Measurements from ENCODE around the gene SYNPR. TPM values are rescaled to one million over a fixed set of nuclear protein-coding genes. Genes with fewer than 3 reads are reported as not detected.
A peak's percentile ranks its signal among the peaks of the same experiment; 100 is the strongest.

The SYNPR gene
- total RNA-seq, 1 experiment from 2014 or later: not detected

DNA sequence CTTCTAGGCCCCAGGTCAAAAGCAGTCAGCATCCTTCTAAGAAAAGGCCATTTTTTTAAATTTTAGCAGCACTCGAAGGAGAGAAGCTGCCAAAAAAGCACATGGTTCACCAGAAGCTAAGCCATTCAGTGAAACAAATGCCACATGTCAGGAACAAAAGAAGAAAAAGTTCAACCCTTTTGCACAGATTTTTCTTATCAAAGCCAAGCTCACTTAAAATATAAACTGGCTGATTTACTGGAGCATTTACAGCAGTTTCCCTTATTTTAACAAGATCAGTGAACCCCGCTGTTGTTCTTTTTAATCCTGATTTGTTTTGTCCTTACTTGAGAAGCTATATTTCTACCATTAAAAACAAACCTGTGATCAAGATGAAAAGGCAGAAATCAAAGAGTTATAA, 46.5 kb upstream of the SYNPR start:
- no peaks in the 10 kb centered on the region for H3K79me2 ChIP-seq (ENCODE audit: low read length)
- no peak overlapping the region for H3K4me3 ChIP-seq (ENCODE audit: low read length)
- DNase-seq (no peak), ATAC-seq (no peak)
- no peak overlapping the region for H3K4me2 ChIP-seq (ENCODE audit: low read length)
- POLR2A ChIA-PET (ENCODE audit: unreplicated experiment): no interaction called here
- BruUV-seq (replicated peaks): no TSS peak
- H3K36me3 ChIP-seq (ENCODE audit: low read depth, low read length): no peaks in the 10 kb centered on the region
- H4K20me1 ChIP-seq (ENCODE audit: low read length): no peaks in the 10 kb centered on the region
- CTCF ChIA-PET: no interaction called here
- no peaks in the 10 kb centered on the region for H3K27me3 ChIP-seq (ENCODE audit: low read length)
- H3K9ac ChIP-seq (ENCODE audit: low read length): no peak overlapping the region
- no peak overlapping the region for H2AFZ ChIP-seq (ENCODE audit: low read length)
- peaks cover 5% of the 10 kb centered on the region; the same call in 1 of the 2 replicates for H3K9me3 ChIP-seq (ENCODE audit: low read length)
- H3F3A ChIP-seq (ENCODE audit: low read length, unreplicated experiment): no peaks in the 10 kb centered on the region
- no peaks in the 10 kb centered on the region for H3K4me1 ChIP-seq (ENCODE audit: insufficient read depth, low read length)
- no peak overlapping the region for H3K27ac ChIP-seq (ENCODE audit: low read length)
- no peak for TF ChIP-seq EZH2phosphoT487 (IDR thresholded peaks at IDR 0.05; ENCODE audit: borderline replicate concordance, low read length)
- TF ChIP-seq EZH2 (IDR thresholded peaks at IDR 0.05; ENCODE audit: low read length, unreplicated experiment): no peak
- no peak for TF ChIP-seq CTCF (conservative IDR thresholded peaks at IDR 0.05; ENCODE audit: low read depth, low read length)
- intact Hi-C loops (cut with micrococcal nuclease): loop anchor here (1.0 to 2.0 kb wide), 2 partner anchors 567 to 609 kb away; no protein-coding TSS in a partner anchor
- H3K9me2 ChIP-seq (replicated peaks; ENCODE audit: low read length): no peaks in the 10 kb centered on the region

DNA sequence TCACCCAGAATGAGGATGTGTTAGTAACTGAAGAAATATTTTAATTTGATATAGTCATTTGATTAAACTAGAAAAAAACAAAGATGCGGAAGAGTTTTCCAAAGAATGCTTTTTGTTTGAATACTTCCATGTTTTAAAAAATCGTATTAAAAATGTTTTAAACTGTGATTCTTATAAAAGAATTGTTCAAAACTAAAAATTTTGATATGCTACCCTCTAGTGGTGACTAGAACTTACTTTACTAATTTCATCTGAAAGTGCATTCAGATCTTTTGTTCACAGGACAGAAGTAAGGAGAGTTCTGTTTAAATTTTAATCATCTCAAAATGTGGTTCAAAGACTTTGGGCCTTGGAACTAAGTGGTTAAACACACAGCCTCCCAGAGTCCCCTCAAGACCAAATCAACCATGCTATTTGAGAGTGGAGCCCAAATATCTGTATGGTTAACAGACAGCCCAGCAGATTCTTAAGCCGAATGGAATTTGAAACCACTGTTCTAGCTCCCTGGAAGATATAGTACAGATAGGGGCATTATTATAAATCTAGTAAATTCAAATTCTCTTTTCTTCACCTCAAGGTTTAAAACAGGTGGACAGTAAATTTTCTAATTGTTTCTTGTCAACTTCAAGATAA, 45.2 kb upstream of the SYNPR start:
- Histone ChIP-seq H2AFZ (ENCODE audit: low read length) (no peak overlapping the region), H3K79me2 (ENCODE audit: low read length) (no peaks in the 10 kb centered on the region), H3K36me3 (ENCODE audit: low read depth, low read length) (no peaks in the 10 kb centered on the region), H3K4me2 (ENCODE audit: low read length) (no peak overlapping the region), H3F3A (ENCODE audit: low read length, unreplicated experiment) (no peaks in the 10 kb centered on the region), H3K4me3 (ENCODE audit: low read length) (no peak overlapping the region), H3K9me2 (replicated peaks; ENCODE audit: low read length) (no peaks in the 10 kb centered on the region), H3K27me3 (ENCODE audit: low read length) (no peaks in the 10 kb centered on the region), H3K27ac (ENCODE audit: low read length) (no peak overlapping the region), H4K20me1 (ENCODE audit: low read length) (no peaks in the 10 kb centered on the region), H3K4me1 (ENCODE audit: insufficient read depth, low read length) (no peaks in the 10 kb centered on the region), H3K9ac (ENCODE audit: low read length) (no peak overlapping the region), H3K9me3 (ENCODE audit: low read length) (peaks cover 5% of the 10 kb centered on the region; the same call in 1 of the 2 replicates)
- intact Hi-C loops (cut with micrococcal nuclease): loop anchor here (1.0 to 2.0 kb wide), 2 partner anchors 568 to 611 kb away; no protein-coding TSS in a partner anchor
- ChIA-PET CTCF (interaction anchor here (0.6 kb wide), 1 partner anchor 792 kb away, joined by 3 read pairs; no protein-coding TSS in a partner anchor), POLR2A (ENCODE audit: unreplicated experiment) (no interaction called here)
- peak; percentile 15 for DNase-seq
- BruUV-seq (replicated peaks): no TSS peak
- TF ChIP-seq CTCF (conservative IDR thresholded peaks at IDR 0.05; ENCODE audit: low read depth, low read length) (peak; percentile 61; the same call in 1 of the 2 replicates), EZH2 (IDR thresholded peaks at IDR 0.05; ENCODE audit: low read length, unreplicated experiment) (no peak)
- no peak for ATAC-seq

DNA sequence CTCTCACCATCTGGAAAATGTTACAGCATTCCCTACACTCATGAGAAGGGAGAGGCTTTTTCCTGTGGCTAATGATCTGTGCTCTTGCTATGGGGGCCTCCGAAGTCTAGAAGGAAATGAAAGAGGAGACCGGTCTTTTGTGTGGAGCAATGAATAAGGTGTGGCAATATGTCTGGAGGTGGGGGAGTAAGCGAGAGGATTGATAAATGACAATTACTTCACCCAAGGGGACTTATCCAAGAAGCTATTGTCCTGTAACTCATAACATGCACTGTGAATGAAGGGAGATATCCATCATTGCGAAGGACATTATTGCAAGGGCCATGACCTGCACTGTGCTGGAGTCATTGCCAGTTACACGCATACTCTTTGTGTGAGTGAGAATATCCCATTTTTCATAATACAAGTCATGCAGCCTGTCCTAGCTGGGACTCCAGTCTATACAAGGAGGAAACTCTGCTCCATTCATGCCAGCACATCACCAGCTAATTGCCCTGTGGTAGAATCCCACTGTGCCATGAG, 37.7 kb upstream of the SYNPR start:
- ATAC-seq: no peak
- CTCF ChIA-PET: no interaction called here
- Histone ChIP-seq H3K27me3 (ENCODE audit: low read length) (no peaks in the 10 kb centered on the region), H3K4me3 (ENCODE audit: low read length) (no peak overlapping the region), H3K9me2 (replicated peaks; ENCODE audit: low read length) (no peaks in the 10 kb centered on the region; the same call in 1 of the 2 replicates), H3K4me1 (ENCODE audit: insufficient read depth, low read length) (no peaks in the 10 kb centered on the region), H3K36me3 (ENCODE audit: low read depth, low read length) (no peaks in the 10 kb centered on the region), H3K9ac (ENCODE audit: low read length) (no peak overlapping the region), H3K27ac (ENCODE audit: low read length) (no peak overlapping the region), H3K4me2 (ENCODE audit: low read length) (no peak overlapping the region), H3F3A (ENCODE audit: low read length, unreplicated experiment) (no peaks in the 10 kb centered on the region), H3K9me3 (ENCODE audit: low read length) (peaks cover 11% of the 10 kb centered on the region; the same call in 1 of the 2 replicates), H2AFZ (ENCODE audit: low read length) (no peak overlapping the region), H4K20me1 (ENCODE audit: low read length) (no peaks in the 10 kb centered on the region), H3K79me2 (ENCODE audit: low read length) (no peaks in the 10 kb centered on the region)
- DNase-seq: no peak
- POLR2A ChIA-PET (ENCODE audit: unreplicated experiment): no interaction called here
- no TSS peak for BruUV-seq (replicated peaks)
- intact Hi-C loops (cut with micrococcal nuclease): no loop called here
- TF ChIP-seq EZH2 (IDR thresholded peaks at IDR 0.05; ENCODE audit: low read length, unreplicated experiment) (no peak), CTCF (conservative IDR thresholded peaks at IDR 0.05; ENCODE audit: low read depth, low read length) (no peak), EZH2phosphoT487 (IDR thresholded peaks at IDR 0.05; ENCODE audit: borderline replicate concordance, low read length) (no peak)

Measured in PC-3 (cell line).